Measurements from ENCODE around the gene TXNRD2. TPM values are rescaled to one million over a fixed set of nuclear protein-coding genes. Genes with fewer than 3 reads are reported as not detected.

TXNRD2 gene
- total RNA-seq, 1 donor from 2014 or later: 104 TPM

GRCh38 chr22:19868333-19868732, 73.3 kb downstream of the TXNRD2 start:
- DNase-seq (ENCODE audit: extremely low read depth, low read depth, low spot score): no peak

DNA sequence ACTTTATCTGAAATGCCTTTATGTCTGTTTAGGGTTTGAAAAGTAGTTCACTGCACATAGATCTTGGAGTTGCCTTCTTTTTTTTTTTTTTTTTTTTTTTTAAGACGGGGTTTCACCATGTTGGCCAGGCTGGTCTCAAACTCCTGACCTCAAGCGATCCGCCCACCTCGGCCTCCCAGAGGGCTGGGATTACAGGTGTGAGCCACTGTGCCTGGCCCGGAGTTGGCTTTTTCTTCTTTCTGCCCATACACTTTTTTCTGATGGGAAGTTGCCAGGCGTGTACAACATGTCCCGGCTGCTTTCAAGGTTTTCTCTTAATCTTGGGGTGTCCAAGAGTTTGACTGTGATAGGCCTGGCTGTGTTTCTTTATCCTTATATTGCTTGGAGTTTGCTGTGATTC, 74.0 kb downstream of the TXNRD2 start:
- no peak for DNase-seq (ENCODE audit: extremely low read depth, low read depth, low spot score)

DNA sequence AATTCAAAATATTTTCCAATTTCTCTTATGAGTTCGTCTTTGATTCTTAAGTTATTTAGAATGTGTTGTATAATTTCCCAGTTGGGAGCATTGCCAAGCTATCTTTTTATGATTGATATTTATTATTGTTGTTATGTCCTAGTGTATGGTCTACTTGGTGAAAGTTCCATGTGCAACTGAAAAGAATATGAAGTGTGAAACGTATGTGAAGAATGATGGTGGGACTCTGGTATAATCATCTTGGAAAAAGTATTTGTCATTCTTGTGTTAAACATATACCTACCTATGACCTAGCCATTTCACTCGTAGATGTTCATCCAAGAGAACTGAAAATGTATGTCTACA, 75.0 kb downstream of the TXNRD2 start:
- no peak for DNase-seq (ENCODE audit: extremely low read depth, low read depth, low spot score)

GRCh38 chr22:19865141-19865829, 76.3 kb downstream of the TXNRD2 start:
- no peak for DNase-seq (ENCODE audit: extremely low read depth, low read depth, low spot score)

- no peak for DNase-seq (ENCODE audit: extremely low read depth, low read depth, low spot score)
These were observed 77.0 kb downstream of the TXNRD2 start for GRCh38 chr22:19864538-19865106.

- DNase-seq (ENCODE audit: extremely low read depth, low read depth, low spot score): no peak
These were observed 78.0 kb downstream of the TXNRD2 start for GRCh38 chr22:19863571-19863970.

GRCh38 chr22:19862619-19863246, 78.9 kb downstream of the TXNRD2 start:
- no peak for DNase-seq (ENCODE audit: extremely low read depth, low read depth, low spot score)

GRCh38 chr22:19859861-19860510, 81.6 kb downstream of the TXNRD2 start:
- DNase-seq (ENCODE audit: extremely low read depth, low read depth, low spot score): no peak

DNA sequence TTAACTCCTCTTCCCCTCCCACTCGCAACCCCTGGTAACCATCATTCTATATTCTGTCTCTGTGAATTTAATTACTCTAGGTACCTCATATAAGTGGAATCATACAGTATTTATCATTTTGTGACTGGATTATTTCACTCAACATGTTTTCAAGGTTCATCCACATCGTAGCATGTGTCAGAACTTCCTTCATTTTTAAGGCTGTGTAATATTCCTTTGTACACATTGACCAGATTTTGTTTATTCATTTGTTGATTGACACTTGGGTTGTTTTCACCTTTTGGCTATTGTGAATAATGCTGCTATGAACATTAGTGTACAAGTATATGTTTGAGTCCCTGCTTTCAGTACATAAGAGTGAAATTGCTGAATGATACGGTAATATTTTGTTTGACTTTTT, 84.2 kb downstream of the TXNRD2 start:
- DNase-seq (ENCODE audit: extremely low read depth, low read depth, low spot score): no peak

GRCh38 chr22:19855504-19856409, 85.9 kb downstream of the TXNRD2 start:
- DNase-seq (ENCODE audit: extremely low read depth, low read depth, low spot score): no peak

- DNase-seq (ENCODE audit: extremely low read depth, low read depth, low spot score): no peak
These were observed 86.7 kb downstream of the TXNRD2 start, which contains the start of the genes GNB1L and RTL10 for GRCh38 chr22:19854778-19855503. TSS of gene GNB1L (minus strand) at chr22:19854874. CDS start at chr22:19821355, 33,519 bp downstream. TSS of gene RTL10 (minus strand) at chr22:19854874. CDS start at chr22:19852261, 2,613 bp downstream.

GRCh38 chr22:19853879-19854777, 87.5 kb downstream of the TXNRD2 start:
- DNase-seq (ENCODE audit: extremely low read depth, low read depth, low spot score): no peak

DNA sequence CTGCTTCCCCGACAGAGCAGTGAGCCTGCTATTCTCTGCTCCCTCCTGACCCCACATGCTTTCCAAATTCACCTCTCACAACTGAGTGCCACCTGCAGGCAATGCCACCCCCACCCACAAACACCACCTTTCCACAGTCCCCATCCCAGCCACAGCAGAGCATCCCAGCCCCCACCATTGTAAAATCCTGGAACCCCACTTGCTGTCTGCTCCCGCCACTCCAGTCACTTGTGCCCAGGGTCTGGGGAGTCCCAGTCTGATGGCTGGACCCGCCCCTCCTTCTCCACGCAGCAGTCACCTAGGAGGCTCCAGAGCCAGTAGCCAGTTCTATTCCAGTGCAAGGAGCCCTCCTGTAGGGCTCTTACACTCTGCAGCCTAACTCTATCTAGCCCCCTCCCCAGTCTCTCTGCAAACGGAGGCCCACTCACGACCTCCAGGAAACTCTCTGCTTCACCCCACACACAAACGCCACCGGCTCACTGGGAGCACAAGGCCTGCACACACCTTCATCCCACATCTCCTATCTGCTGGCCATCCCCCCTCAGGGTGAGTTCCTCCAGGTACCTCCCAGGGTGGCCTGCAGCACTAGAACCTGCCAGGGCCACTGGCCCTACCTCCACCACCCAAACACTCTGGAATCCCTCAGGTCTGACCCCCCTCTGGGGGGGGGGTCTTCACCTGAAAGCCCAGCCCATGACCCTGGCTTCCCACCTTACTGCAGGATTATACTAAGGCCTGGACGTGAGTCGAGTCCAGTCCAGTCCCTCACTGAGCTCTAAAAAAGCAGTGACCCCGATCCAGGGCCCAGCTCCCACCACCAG, 88.3 kb downstream of the TXNRD2 start:
- DNase-seq (ENCODE audit: extremely low read depth, low read depth, low spot score): no peak

GRCh38 chr22:19852177-19852781, 89.3 kb downstream of the TXNRD2 start:
- no peak for DNase-seq (ENCODE audit: extremely low read depth, low read depth, low spot score)

DNA sequence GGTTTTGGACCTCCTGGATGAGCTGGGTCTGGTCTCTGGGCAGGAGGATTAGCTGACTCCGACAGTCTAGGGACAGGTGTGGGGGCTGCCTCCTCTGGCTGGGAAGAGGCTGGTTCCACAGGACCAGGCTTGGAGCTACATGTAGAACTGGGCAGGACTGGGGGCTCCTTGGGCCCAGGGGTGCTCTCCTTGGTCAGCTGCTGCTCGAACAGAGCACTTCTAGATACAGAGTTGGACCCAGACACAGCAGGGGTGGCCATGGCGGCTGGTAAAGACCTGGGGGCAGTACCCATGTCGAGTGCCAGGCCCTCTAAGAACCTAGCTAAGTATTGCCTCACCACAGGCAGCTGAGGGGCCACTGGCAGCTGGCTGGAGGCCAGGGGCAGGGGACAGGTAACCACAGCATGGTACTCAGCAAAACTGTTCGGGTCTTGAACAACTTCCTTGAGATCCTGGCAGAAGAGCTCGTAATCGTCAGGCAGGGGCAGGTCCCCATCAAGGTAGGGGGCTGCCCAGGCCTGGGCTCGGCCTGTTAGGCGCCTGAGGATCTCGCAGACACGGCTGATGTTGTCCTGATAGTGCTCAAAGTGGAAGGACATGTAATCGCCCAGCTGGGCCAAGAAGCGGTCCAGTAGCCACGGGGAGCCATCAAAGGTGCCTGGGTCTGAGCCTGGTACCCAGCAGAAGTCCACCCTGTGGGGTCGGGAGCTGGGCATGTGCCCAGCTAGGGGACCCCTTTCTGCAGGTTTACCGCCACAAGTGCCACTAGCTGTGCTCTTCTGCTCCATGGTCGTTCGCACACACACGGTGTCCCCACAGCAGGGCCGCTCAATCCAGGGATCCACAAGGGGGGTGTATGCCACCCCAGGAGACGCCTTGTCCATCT, 90.1 kb downstream of the TXNRD2 start:
- DNase-seq (ENCODE audit: extremely low read depth, low read depth, low spot score): no peak

GRCh38 chr22:19850763-19851109, 90.9 kb downstream of the TXNRD2 start:
- DNase-seq (ENCODE audit: extremely low read depth, low read depth, low spot score): no peak

Data from glomerular endothelial cell (primary cell).